Subcutaneous adipose tissue (tissue), 4 donors: Measurements from ENCODE around the gene ADAMTSL1. TPM values are rescaled to one million over a fixed set of nuclear protein-coding genes. Genes with fewer than 3 reads are reported as not detected.

Source experiments
- small RNA-seq: library from RNA; depleted of rRNA; stranded (forward); fragments of <200 nt; gene quantifications from one replicate; pipeline ENCODE3, GENCODE V24; 2016
- total RNA-seq, 4 donors: library from RNA; depleted of rRNA; stranded (reverse); fragments of >200 nt; gene quantifications; one replicate each; pipeline ENCODE4 v1.1.0, GENCODE V29; 2016
- TF ChIP-seq, protein P1 (sequence below): fragments of 450-650 bp; IDR thresholded peaks from one replicate; pipeline ENCODE4 v1.5.1; 2016; ENCODE audit warnings: low read depth, mild to moderate bottlenecking, control low read depth, antibody characterized with exemption, moderate library complexity

ADAMTSL1 gene
- total RNA-seq, 4 donors from 2014 or later: 0.49 to 16.4 (median 10.5) TPM

DNA sequence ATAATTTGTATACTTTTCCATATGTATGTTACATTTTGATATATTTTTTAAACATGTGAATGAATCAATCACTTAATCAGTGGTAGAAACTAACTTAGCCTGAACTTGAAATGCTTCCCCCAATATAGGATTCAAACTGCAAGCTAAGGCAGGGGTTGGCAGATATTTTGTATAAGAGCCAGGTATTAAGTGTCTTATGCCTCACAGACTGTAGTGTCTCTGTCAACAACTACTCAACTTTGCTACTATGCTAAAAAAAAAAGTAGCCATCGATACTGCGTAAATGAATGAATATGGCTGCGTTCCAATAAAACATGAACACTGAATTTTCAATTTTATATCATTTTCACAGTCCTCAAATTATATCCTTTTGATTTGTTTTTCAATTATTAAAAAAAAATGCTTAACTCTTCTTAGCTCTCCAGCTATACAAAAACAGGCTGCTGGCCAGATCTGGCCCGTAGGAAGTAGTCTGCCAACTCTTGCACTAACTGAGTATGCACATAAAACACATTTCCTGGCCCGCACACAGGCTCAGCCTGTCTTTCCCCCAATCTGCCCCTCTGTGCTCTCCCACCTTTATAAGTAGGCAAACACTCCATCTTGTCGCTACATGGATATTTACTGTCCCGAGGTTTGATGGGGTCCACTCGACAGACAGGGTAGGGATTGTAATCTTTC is 467.2 kb downstream of the ADAMTSL1 start:
- TF ChIP-seq, protein P1, sequence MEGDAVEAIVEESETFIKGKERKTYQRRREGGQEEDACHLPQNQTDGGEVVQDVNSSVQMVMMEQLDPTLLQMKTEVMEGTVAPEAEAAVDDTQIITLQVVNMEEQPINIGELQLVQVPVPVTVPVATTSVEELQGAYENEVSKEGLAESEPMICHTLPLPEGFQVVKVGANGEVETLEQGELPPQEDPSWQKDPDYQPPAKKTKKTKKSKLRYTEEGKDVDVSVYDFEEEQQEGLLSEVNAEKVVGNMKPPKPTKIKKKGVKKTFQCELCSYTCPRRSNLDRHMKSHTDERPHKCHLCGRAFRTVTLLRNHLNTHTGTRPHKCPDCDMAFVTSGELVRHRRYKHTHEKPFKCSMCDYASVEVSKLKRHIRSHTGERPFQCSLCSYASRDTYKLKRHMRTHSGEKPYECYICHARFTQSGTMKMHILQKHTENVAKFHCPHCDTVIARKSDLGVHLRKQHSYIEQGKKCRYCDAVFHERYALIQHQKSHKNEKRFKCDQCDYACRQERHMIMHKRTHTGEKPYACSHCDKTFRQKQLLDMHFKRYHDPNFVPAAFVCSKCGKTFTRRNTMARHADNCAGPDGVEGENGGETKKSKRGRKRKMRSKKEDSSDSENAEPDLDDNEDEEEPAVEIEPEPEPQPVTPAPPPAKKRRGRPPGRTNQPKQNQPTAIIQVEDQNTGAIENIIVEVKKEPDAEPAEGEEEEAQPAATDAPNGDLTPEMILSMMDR: no peak

DNA sequence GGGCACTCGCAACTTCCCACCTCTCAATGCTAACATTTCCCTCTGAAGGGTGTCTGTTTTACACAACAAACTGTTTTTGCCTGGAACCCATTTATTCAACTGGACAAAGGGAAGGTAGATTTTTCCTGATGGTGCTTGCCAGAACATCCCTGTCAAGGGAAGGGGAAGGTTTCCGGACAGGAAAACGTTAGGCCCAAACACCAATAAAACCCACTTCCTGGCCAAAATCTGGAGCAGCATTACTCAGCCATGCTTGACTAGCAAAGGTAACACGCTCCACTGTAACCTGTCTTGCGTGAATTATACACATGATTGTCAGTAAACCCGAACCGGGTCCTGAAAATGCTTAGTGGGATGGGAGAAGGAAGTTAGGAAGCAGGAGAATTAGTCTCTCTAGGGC is 468.8 kb downstream of the ADAMTSL1 start:
- TF ChIP-seq, protein P1: no peak

DNA sequence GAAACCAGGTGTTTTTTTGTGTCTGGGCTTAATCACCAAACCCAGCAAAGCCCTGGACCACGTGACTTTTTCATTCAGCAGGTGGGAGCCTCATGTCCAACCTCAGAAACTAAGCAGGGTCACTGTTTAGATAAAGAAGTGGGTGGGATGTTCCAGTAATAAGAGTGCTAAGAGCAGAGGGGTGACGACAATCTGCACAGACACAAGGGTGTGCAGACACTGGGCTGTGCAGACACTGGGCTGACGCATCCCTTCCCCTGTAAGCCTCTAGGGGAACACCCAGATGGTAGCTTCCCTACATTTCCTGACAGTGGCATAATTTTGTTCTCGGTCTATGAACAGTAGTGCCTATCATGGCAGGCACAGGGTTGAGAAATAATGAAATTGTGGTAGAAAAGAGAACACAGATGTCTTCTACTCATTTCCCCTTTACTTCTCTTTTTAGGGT is 474.0 kb downstream of the ADAMTSL1 start:
- TF ChIP-seq, protein P1: no peak

DNA sequence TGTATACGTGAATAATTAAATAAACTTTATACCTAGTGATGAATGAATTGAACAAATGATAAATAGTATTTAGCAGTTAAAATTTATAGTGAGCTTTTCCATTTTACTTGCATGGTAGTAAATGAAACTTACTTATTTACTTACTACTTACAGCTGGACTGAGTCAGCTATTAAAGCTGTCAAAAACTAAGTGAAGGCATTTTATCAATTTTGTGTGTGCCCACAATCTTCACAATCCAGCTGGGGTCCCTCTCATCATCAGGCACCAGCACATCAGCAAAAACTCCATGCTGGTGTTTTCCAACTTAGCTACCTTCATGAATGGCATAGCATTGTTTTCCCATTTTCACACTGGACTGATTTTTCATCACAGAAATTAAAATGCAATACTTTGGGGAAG is 478.0 kb downstream of the ADAMTSL1 start:
- TF ChIP-seq, protein P1: no peak

DNA sequence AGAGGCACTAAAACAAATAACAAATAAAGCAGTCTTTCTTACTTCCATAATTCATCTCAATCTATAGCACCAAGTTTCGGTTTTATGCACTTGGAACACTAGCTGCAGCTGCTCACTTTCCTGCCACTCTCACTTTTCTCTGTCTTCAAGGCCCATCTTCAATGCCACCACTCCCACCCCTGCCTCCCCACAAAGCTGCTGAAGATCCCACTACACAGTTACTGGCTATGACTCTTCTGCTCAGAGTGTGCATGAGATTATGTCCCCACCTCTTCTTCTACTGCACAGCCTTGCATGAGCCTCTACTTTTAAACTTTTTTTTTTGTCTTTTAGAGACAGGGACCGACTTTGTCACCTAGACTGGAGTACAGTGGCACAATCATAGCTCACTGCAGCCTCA is 481.7 kb downstream of the ADAMTSL1 start:
- TF ChIP-seq, protein P1: no peak

Small RNA genes within 50 kb of the gene (small RNA-seq; reads per million reads assigned to genes)
- not detected for gene MIR3152
